Activated CD4-positive, alpha-beta T cell treated with anti-CD3 and anti-CD28 coated beads for 48 hours (primary cell): ENCODE data around the gene ARRDC1.

Experiments
- DNase-seq: peaks from one replicate; pipeline ENCODE4 v3.0.0-alpha.2; 2020

ARRDC1 gene

GRCh38 chr9:137642118-137642601 is 36.7 kb downstream of the ARRDC1 start:
- DNase-seq, result no peak

- DNase-seq, result no peak
Measured at GRCh38 chr9:137642892-137643291, 37.4 kb downstream of the ARRDC1 start.

- DNase-seq, result no peak
Measured at GRCh38 chr9:137643921-137644320, 38.4 kb downstream of the ARRDC1 start.

- DNase-seq, result no peak
Measured at GRCh38 chr9:137645211-137645610, 39.7 kb downstream of the ARRDC1 start.

GRCh38 chr9:137646341-137646740 is 40.9 kb downstream of the ARRDC1 start:
- DNase-seq, result no peak

GRCh38 chr9:137647096-137647714 is 41.7 kb downstream of the ARRDC1 start:
- no peak for DNase-seq

GRCh38 chr9:137648396-137648795 is 42.9 kb downstream of the ARRDC1 start:
- DNase-seq, result no peak

- no peak for DNase-seq
Measured at GRCh38 chr9:137649553-137649952, 44.1 kb downstream of the ARRDC1 start.

GRCh38 chr9:137650259-137650658 is 44.8 kb downstream of the ARRDC1 start:
- DNase-seq, result no peak

GRCh38 chr9:137650779-137651178 is 45.3 kb downstream of the ARRDC1 start:
- DNase-seq, result no peak

GRCh38 chr9:137656416-137656815 is 50.9 kb downstream of the ARRDC1 start:
- no peak for DNase-seq

GRCh38 chr9:137657606-137658005 is 52.1 kb downstream of the ARRDC1 start:
- no peak for DNase-seq

GRCh38 chr9:137658781-137659180 is 53.3 kb downstream of the ARRDC1 start:
- DNase-seq, result no peak

GRCh38 chr9:137660144-137660543 is 54.7 kb downstream of the ARRDC1 start:
- no peak for DNase-seq

GRCh38 chr9:137663584-137663983 is 58.1 kb downstream of the ARRDC1 start:
- no peak for DNase-seq

- DNase-seq, result no peak
Measured at GRCh38 chr9:137664676-137665075, 59.2 kb downstream of the ARRDC1 start.
